KMS-11 (cell line): ENCODE data around the gene SMC5.
"Not testable (repeated sequence)": the region's sequence is repeated elsewhere in the genome, so short reads cannot be mapped to it uniquely, and the experiment has no call there.

Experiments
- H2AFZ ChIP-seq: fragments of 200-600 bp; sonication (generic); 2 replicates; pipeline ENCODE4 v1.6.1; 2016; ENCODE audit warnings: antibody characterized with exemption, mixed run types, low read depth
- H3K27ac ChIP-seq: fragments of 200-600 bp; sonication (generic); 2 replicates; pipeline ENCODE4 v1.6.1; 2016; ENCODE audit warnings: mild to moderate bottlenecking, mixed run types
- H3K27me3 ChIP-seq: fragments of 200-600 bp; sonication (generic); 2 replicates; pipeline ENCODE4 v1.6.1; 2017; ENCODE audit warnings: mild to moderate bottlenecking, low read depth, mixed run types, moderate library complexity; ENCODE audit not compliant: insufficient read depth
- H3K36me3 ChIP-seq: fragments of 200-600 bp; sonication (generic); 2 replicates; pipeline ENCODE4 v1.6.1; 2017; ENCODE audit warnings: mild to moderate bottlenecking, mixed run types; ENCODE audit not compliant: insufficient read depth
- H3K4me1 ChIP-seq: fragments of 200-600 bp; sonication (generic); 2 replicates; pipeline ENCODE4 v1.6.1; 2016; ENCODE audit warnings: mild to moderate bottlenecking, low read depth, mixed run types; ENCODE audit not compliant: poor library complexity, severe bottlenecking
- H3K4me2 ChIP-seq: fragments of 200-600 bp; sonication (generic); 2 replicates; pipeline ENCODE4 v1.7.0; 2016; ENCODE audit warnings: mild to moderate bottlenecking, mixed run types
- H3K4me3 ChIP-seq: fragments of 200-600 bp; sonication (generic); IDR thresholded peaks from 2 replicates; pipeline ENCODE4 v1.6.1; 2017; ENCODE audit warnings: low read depth, low read length, mixed read lengths; ENCODE audit not compliant: insufficient read depth
- H3K79me2 ChIP-seq: fragments of 200-600 bp; sonication (generic); 2 replicates; pipeline ENCODE4 v1.6.1; 2016; ENCODE audit warnings: low read depth, mixed run types; ENCODE audit not compliant: insufficient read depth
- H3K9ac ChIP-seq: fragments of 200-600 bp; sonication (generic); 2 replicates; pipeline ENCODE4 v1.6.1; 2016; ENCODE audit warnings: mild to moderate bottlenecking, mixed run types
- H4K20me1 ChIP-seq: fragments of 200-600 bp; sonication (generic); 2 replicates; pipeline ENCODE4 v1.6.1; 2016; ENCODE audit warnings: mild to moderate bottlenecking, mixed run types; ENCODE audit not compliant: insufficient read depth
- TF ChIP-seq, protein P1 (sequence below): fragments of 200-600 bp; sonication (generic); conservative IDR thresholded peaks from 2 replicates; pipeline ENCODE4 v1.6.1; 2017; ENCODE audit warnings: low read depth, mild to moderate bottlenecking, antibody characterized with exemption, low read length, moderate library complexity, mixed read lengths

The SMC5 gene

DNA sequence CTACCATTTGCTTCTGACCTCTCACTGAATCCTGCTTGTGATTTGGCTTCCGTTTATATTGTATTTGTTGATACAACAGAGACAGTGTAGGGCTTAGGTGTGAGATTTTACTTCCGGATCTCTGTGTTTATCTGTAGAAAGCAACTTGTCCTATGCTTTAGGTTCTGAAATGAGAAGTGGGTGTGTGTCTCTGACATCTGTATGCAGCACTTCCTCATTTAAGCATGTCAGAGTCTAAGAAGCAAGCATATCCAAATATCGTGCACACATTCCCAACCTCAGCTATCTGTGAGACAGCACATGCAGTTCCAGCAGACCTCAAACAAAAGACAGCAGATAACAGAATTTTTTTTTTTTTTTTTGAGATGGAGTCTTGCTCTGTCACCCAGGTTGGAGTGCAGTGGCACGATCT is 139.4 kb downstream of the SMC5 start:
- no peak overlapping the region for H3K27ac ChIP-seq
- TF ChIP-seq, protein P1, sequence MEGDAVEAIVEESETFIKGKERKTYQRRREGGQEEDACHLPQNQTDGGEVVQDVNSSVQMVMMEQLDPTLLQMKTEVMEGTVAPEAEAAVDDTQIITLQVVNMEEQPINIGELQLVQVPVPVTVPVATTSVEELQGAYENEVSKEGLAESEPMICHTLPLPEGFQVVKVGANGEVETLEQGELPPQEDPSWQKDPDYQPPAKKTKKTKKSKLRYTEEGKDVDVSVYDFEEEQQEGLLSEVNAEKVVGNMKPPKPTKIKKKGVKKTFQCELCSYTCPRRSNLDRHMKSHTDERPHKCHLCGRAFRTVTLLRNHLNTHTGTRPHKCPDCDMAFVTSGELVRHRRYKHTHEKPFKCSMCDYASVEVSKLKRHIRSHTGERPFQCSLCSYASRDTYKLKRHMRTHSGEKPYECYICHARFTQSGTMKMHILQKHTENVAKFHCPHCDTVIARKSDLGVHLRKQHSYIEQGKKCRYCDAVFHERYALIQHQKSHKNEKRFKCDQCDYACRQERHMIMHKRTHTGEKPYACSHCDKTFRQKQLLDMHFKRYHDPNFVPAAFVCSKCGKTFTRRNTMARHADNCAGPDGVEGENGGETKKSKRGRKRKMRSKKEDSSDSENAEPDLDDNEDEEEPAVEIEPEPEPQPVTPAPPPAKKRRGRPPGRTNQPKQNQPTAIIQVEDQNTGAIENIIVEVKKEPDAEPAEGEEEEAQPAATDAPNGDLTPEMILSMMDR = no peak
- no peak overlapping the region for H3K4me2 ChIP-seq
- no peak overlapping the region for H3K4me3 ChIP-seq
- no peaks in the 10 kb centered on the region for H4K20me1 ChIP-seq
- no peaks in the 10 kb centered on the region for H3K36me3 ChIP-seq
- H3K9ac ChIP-seq = no peak overlapping the region
- peaks cover 33% of the 10 kb centered on the region for H3K79me2 ChIP-seq
- H2AFZ ChIP-seq = no peak overlapping the region
- no peaks in the 10 kb centered on the region for H3K27me3 ChIP-seq
- H3K4me1 ChIP-seq = peaks cover 17% of the 10 kb centered on the region

GRCh38 chr9:70399141-70399540 is 140.4 kb downstream of the SMC5 start:
- H2AFZ ChIP-seq = no peak overlapping the region
- peaks cover 17% of the 10 kb centered on the region for H3K4me1 ChIP-seq
- no peak overlapping the region for H3K4me3 ChIP-seq
- no peak overlapping the region for H3K4me2 ChIP-seq
- peaks cover 34% of the 10 kb centered on the region for H3K79me2 ChIP-seq
- H3K9ac ChIP-seq = no peak overlapping the region
- no peak overlapping the region for H3K27ac ChIP-seq
- H3K36me3 ChIP-seq = no peaks in the 10 kb centered on the region
- TF ChIP-seq, protein P1 = no peak
- H3K27me3 ChIP-seq = no peaks in the 10 kb centered on the region
- no peaks in the 10 kb centered on the region for H4K20me1 ChIP-seq

DNA sequence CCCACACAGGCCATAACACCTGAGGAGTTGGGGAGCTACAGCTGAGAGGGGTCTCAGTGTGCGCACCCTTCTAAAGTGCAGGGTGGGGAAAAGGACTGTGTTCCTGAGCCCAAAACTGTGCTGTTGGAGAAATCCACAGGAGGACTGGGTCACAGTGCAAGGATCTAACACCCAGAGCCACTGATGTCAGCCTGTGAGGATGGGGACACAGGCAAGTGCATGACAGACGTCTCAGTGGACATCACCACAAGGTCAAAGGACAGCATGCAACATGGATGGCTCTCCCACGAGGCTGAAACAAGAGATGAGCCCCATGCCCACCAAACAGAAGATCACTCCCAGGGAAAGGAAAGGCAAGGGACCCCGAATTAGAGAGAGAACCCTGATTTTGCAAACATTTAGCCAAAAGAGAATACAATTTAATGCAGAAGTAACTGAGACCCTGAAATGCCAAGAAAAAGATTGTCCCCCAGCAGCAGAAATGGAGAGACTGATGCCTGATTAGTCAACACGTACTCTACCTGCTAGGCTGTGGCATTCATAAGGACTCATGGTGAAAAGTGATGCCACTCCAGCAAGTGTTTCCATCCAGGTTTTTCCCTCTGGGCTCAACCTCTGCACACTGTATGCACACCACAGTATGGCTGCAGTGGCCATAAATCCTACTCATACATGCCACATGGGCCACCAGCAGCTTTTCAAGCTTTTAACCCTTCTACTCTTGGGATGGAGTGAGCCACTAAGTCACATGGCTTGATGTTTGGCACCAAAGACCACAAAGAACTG is 141.5 kb downstream of the SMC5 start:
- no peak overlapping the region for H3K27ac ChIP-seq
- TF ChIP-seq, protein P1 = no peak
- no peaks in the 10 kb centered on the region for H4K20me1 ChIP-seq
- H3K36me3 ChIP-seq = no peaks in the 10 kb centered on the region
- H2AFZ ChIP-seq = no peak overlapping the region
- H3K79me2 ChIP-seq = peaks cover 37% of the 10 kb centered on the region; the same call in 1 of the 2 replicates
- H3K9ac ChIP-seq = no peak overlapping the region
- H3K4me3 ChIP-seq = no peak overlapping the region
- H3K27me3 ChIP-seq = no peaks in the 10 kb centered on the region
- no peak overlapping the region for H3K4me2 ChIP-seq
- peaks cover 17% of the 10 kb centered on the region for H3K4me1 ChIP-seq

- not testable (repeated sequence) for H3K27me3 ChIP-seq, H4K20me1 ChIP-seq, H3K27ac ChIP-seq, H3K4me3 ChIP-seq, H3K4me2 ChIP-seq, H3K9ac ChIP-seq, H3K36me3 ChIP-seq, H2AFZ ChIP-seq
- H3K4me1 ChIP-seq = peaks cover 17% of the 10 kb centered on the region
- peaks cover 42% of the 10 kb centered on the region; the same call in 1 of the 2 replicates for H3K79me2 ChIP-seq
Observed at GRCh38 chr9:70401241-70401640, 142.5 kb downstream of the SMC5 start.

DNA sequence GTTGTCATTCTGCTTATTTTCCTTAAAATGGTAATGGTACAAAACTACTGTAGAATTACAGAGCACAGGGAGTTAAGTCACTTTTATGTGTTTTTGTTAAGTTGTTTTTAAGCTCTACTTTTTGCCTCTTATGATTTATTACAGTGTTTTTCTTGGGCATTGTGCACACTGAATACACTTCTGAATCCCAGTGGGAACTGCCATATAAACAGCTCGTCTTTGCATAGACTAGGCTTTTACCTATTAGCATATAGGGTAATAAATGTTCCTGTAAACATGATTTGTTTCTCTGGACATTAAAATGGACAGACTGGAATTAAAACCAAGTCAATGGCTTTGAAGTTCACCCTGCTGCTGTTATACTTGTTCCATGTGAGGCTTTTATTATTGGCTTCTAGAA is 143.4 kb downstream of the SMC5 start:
- no peak overlapping the region for H3K4me3 ChIP-seq
- H3K27ac ChIP-seq = no peak overlapping the region
- peaks cover 50% of the 10 kb centered on the region; the same call in 1 of the 2 replicates for H3K79me2 ChIP-seq
- H3K27me3 ChIP-seq = no peaks in the 10 kb centered on the region
- peaks cover 23% of the 10 kb centered on the region for H3K4me1 ChIP-seq
- no peaks in the 10 kb centered on the region for H4K20me1 ChIP-seq
- no peak overlapping the region for H3K9ac ChIP-seq
- H2AFZ ChIP-seq = no peak overlapping the region
- H3K4me2 ChIP-seq = no peak overlapping the region
- TF ChIP-seq, protein P1 = no peak
- no peaks in the 10 kb centered on the region for H3K36me3 ChIP-seq
